OCI-LY1 (cell line): ENCODE measurements around the gene RTL1.

ENCODE experiments used
- H2AFZ ChIP-seq: fragments of 200-600 bp; sonication (generic), shearing (Covaris generic); 2 replicates; pipeline ENCODE4 v1.6.0; 2014; ENCODE audit warnings: antibody characterized with exemption, mild to moderate bottlenecking, low read length
- H3F3A ChIP-seq: fragments of 200-600 bp; sonication (generic), shearing (Covaris generic); 2 replicates; pipeline ENCODE4 v1.6.0; 2014; ENCODE audit warnings: mild to moderate bottlenecking, antibody characterized with exemption, low read length, moderate library complexity; ENCODE audit not compliant: insufficient read depth
- H3K27ac ChIP-seq: fragments of 200-600 bp; sonication (generic); 2 replicates; pipeline ENCODE4 v1.5.1; 2014; ENCODE audit warnings: low read length, mixed run types, mild to moderate bottlenecking, low read depth; ENCODE audit not compliant: poor library complexity, severe bottlenecking
- H3K27me3 ChIP-seq: fragments of 200-600 bp; sonication (generic); 2 replicates; pipeline ENCODE4 v1.6.0; 2014; ENCODE audit warnings: antibody characterized with exemption, mild to moderate bottlenecking, low read length, moderate library complexity; ENCODE audit not compliant: insufficient read depth
- H3K36me3 ChIP-seq: fragments of 200-600 bp; sonication (generic); 2 replicates; pipeline ENCODE4 v1.6.1; 2014; ENCODE audit warnings: mild to moderate bottlenecking, antibody characterized with exemption, low read length, moderate library complexity, mixed read lengths; ENCODE audit not compliant: insufficient read depth
- H3K4me1 ChIP-seq: fragments of 200-600 bp; sonication (generic); 2 replicates; pipeline ENCODE4 v1.5.1; 2014; ENCODE audit warnings: mild to moderate bottlenecking, low read length, moderate library complexity; ENCODE audit not compliant: insufficient read depth, severe bottlenecking
- H3K4me2 ChIP-seq: fragments of 200-600 bp; sonication (generic), shearing (Covaris generic); 2 replicates; pipeline ENCODE4 v1.6.1; 2014; ENCODE audit warnings: low read length
- H3K4me3 ChIP-seq: fragments of 200-600 bp; sonication (generic); 2 replicates; pipeline ENCODE4 v1.5.1; 2014; ENCODE audit warnings: low read length, low read depth, mild to moderate bottlenecking, mixed read lengths; ENCODE audit not compliant: poor library complexity, severe bottlenecking
- H3K79me2 ChIP-seq: fragments of 200-600 bp; shearing (Covaris generic); 2 replicates; pipeline ENCODE4 v1.6.1; 2016; ENCODE audit warnings: mixed run types, low read length, mixed read lengths; ENCODE audit not compliant: insufficient read depth
- H3K9ac ChIP-seq: fragments of 200-600 bp; sonication (generic), shearing (Covaris generic); 2 replicates; pipeline ENCODE4 v1.6.1; 2014; ENCODE audit warnings: mild to moderate bottlenecking, low read length, mixed read lengths
- H3K9me2 ChIP-seq: fragments of 200-600 bp; sonication (generic), shearing (Covaris generic); 2 replicates; pipeline ENCODE4 v1.6.1; 2014; ENCODE audit warnings: low read depth, mild to moderate bottlenecking, low read length, mixed read lengths
- H3K9me3 ChIP-seq: fragments of 200-600 bp; shearing (Covaris generic); 2 replicates; pipeline ENCODE4 v1.6.1; 2014; ENCODE audit warnings: low read length, mixed read lengths
- H4K20me1 ChIP-seq: fragments of 200-600 bp; sonication (generic), shearing (Covaris generic); 2 replicates; pipeline ENCODE4 v1.6.0; 2016; ENCODE audit warnings: mild to moderate bottlenecking, low read length; ENCODE audit not compliant: insufficient read depth
- EZH2 ChIP-seq: fragments of 200-600 bp; sonication (generic), shearing (Covaris generic); IDR thresholded peaks from 2 replicates; pipeline ENCODE4 v1.8.0; 2017; ENCODE audit warnings: borderline replicate concordance, mixed run types, mild to moderate bottlenecking, antibody characterized with exemption, low read length, moderate library complexity, mixed read lengths
- TF ChIP-seq, protein P1 (sequence below): fragments of 200-600 bp; sonication (generic), shearing (Covaris generic); IDR thresholded peaks from 2 replicates; pipeline ENCODE4 v1.5.1; 2017; ENCODE audit warnings: mild to moderate bottlenecking, antibody characterized with exemption, low read length, moderate library complexity, mixed read lengths

The RTL1 gene

DNA sequence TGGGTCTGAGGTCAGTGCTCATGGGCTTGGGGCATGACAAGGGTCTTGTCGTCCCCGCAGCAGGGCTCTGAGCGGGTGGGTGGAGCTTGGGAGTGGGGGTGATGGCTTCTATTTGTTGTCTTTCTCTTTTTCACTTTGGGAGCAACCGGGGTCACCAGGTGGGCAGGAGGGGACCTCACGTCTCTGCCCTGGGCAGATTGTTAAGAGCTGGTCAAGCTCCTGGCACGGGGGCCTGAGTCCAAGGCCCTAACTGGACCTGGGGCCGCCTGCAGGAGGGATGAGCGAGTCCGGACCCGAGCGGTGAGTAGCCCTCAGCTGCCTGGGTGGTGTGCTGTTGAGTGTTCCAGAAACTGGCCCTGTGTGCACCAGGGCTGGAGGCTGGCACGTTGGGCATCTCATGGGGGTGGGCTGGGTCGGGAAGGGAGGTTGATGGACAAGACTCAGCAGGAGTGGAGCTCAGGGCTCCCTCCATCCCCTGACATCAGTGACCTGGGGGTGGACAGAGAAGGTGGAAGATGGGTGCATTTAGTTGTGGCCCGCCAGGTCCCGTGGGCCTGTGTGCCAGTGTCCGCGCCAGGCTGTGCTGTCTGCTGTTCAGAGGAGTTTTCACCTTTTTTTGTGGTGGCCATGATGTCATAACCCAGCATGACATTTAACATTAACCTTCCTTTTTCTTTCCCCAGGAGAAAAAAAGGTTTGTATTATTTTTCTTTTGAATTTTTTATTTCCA lies 27.5 kb downstream of the RTL1 start:
- Histone ChIP-seq H3K4me2 (no peak overlapping the region), H3K79me2 (no peaks in the 10 kb centered on the region), H4K20me1 (no peaks in the 10 kb centered on the region), H3K4me1 (no peaks in the 10 kb centered on the region), H3K27ac (no peak overlapping the region), H3F3A (no peaks in the 10 kb centered on the region), H3K9me2 (no peaks in the 10 kb centered on the region), H3K36me3 (no peaks in the 10 kb centered on the region), H3K9ac (no peak overlapping the region), H2AFZ (no peak overlapping the region), H3K9me3 (no peaks in the 10 kb centered on the region), H3K4me3 (no peak overlapping the region), H3K27me3 (no peaks in the 10 kb centered on the region; the same call in 1 of the 2 replicates)
- TF ChIP-seq EZH2 = no peak
- TF ChIP-seq, protein P1, sequence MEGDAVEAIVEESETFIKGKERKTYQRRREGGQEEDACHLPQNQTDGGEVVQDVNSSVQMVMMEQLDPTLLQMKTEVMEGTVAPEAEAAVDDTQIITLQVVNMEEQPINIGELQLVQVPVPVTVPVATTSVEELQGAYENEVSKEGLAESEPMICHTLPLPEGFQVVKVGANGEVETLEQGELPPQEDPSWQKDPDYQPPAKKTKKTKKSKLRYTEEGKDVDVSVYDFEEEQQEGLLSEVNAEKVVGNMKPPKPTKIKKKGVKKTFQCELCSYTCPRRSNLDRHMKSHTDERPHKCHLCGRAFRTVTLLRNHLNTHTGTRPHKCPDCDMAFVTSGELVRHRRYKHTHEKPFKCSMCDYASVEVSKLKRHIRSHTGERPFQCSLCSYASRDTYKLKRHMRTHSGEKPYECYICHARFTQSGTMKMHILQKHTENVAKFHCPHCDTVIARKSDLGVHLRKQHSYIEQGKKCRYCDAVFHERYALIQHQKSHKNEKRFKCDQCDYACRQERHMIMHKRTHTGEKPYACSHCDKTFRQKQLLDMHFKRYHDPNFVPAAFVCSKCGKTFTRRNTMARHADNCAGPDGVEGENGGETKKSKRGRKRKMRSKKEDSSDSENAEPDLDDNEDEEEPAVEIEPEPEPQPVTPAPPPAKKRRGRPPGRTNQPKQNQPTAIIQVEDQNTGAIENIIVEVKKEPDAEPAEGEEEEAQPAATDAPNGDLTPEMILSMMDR = no peak

DNA sequence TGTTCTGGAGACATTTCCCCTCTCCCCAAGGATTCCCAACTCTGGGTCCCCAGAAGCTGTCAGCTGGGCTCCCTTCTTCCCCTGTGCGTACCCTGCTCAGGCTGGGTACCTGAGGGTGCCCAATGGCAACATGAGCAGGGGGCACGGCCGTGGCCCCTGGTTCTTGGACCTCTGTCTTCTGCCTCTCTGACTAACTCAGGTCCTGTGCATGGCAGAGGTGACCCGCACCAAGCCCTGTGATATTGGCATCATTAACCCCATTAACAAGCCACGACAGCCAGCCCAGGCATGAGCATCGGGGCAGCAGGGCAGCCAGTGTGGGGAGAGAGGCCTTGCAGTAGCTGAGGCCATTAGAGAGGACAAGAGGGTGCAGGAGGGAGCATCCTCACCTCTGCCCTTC lies 28.4 kb downstream of the RTL1 start:
- Histone ChIP-seq H3K79me2 (no peaks in the 10 kb centered on the region), H3K4me1 (no peaks in the 10 kb centered on the region), H3K9me3 (no peaks in the 10 kb centered on the region), H3F3A (no peaks in the 10 kb centered on the region), H3K9me2 (no peaks in the 10 kb centered on the region), H3K9ac (no peak overlapping the region), H3K27me3 (no peaks in the 10 kb centered on the region; the same call in 1 of the 2 replicates), H2AFZ (no peak overlapping the region), H3K36me3 (no peaks in the 10 kb centered on the region), H3K4me2 (no peak overlapping the region), H3K27ac (no peak overlapping the region), H3K4me3 (no peak overlapping the region), H4K20me1 (no peaks in the 10 kb centered on the region)
- TF ChIP-seq, protein P1 = no peak
- no peak for TF ChIP-seq EZH2

DNA sequence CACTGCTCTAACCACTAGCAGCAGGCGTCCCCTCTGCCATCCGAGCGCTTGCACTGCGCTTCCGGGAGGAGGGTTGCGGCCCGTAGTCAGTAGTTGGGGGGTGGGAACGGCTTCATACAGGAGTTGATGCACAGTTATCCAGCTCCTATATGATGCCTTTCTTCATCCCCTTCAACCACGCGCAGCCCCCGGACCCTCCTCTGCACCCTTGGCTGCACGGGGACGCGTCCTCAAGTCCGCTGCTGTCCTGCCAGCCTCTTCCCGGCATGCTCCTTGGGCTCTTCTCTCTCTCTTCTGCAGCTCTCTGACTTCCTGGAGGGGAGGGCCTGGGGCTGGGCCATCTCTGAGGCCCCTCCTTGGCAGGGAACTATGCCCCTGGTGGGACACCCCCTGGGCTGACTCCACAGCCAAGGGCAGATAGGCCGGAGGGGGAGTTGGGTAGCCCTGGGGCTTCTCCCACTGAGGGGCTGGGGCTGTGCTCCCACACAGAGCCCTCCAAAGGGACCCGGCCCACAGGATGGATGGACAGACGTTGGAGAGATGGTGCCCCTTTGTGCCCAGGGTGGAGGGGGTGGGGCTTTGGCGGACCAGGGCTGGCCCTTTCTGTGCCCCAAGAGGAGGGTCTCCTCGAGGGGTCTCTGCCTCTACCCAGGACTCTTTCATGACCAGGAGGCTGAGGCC lies 29.0 kb downstream of the RTL1 start:
- TF ChIP-seq, protein P1 = no peak
- no peak for TF ChIP-seq EZH2
- no peak overlapping the region for H3K4me2 ChIP-seq
- H4K20me1 ChIP-seq = no peaks in the 10 kb centered on the region
- H3K36me3 ChIP-seq = no peaks in the 10 kb centered on the region
- no peak overlapping the region for H3K27ac ChIP-seq
- H3K9me2 ChIP-seq = no peaks in the 10 kb centered on the region
- H3F3A ChIP-seq = no peaks in the 10 kb centered on the region
- no peak overlapping the region for H3K9ac ChIP-seq
- H3K4me3 ChIP-seq = no peak overlapping the region
- no peaks in the 10 kb centered on the region for H3K4me1 ChIP-seq
- H3K79me2 ChIP-seq = no peaks in the 10 kb centered on the region
- H3K9me3 ChIP-seq = no peaks in the 10 kb centered on the region
- H2AFZ ChIP-seq = no peak overlapping the region
- no peaks in the 10 kb centered on the region; the same call in 1 of the 2 replicates for H3K27me3 ChIP-seq
